GM12891 (cell line): Measurements from ENCODE around the gene ASPG.

Experiments used
- POLR2A ChIP-seq: IDR thresholded peaks from 2 replicates; pipeline ENCODE4 v1.6.1; 2011; ENCODE audit warnings: low read depth, low read length, control low read depth
- POLR2AphosphoS5 ChIP-seq: IDR thresholded peaks from 2 replicates; pipeline ENCODE4 v1.6.1; 2011; ENCODE audit warnings: low read depth, low read length, control low read depth

- TF ChIP-seq POLR2AphosphoS5 (no peak), POLR2A (no peak)
These were observed 13.9 kb downstream of the ASPG start for GRCh38 chr14:104099096-104100041.
